Measurements from ENCODE around the gene CRACR2B. TPM values are rescaled to one million over a fixed set of nuclear protein-coding genes. Genes with fewer than 3 reads are reported as not detected.

The CRACR2B gene
- total and polyA plus RNA-seq, 10 of the 15 experiments (the other 5 are each of a cell fraction or from before 2014, with no cell fraction given), result 0.10 to 33.7 (median 12.7) TPM

DNA sequence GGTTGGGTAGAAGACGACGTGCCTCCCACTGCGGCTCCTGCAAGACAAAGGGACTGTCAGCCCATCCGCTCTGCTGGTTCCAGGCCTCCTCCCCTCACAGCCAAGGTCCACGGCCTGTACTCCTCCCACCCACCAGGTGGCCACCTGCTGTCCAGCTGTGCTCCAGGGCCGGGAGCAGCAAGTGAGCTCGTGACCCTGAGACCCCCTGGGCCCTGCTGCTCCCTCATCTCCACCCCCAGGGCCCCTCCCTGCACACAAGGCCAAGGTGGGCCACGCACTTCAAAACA, 42.4 kb downstream of the CRACR2B start (continued):
- no peak for TF ChIP-seq IRF3 (IDR thresholded peaks at IDR 0.05)
- TF ChIP-seq, protein P1, sequence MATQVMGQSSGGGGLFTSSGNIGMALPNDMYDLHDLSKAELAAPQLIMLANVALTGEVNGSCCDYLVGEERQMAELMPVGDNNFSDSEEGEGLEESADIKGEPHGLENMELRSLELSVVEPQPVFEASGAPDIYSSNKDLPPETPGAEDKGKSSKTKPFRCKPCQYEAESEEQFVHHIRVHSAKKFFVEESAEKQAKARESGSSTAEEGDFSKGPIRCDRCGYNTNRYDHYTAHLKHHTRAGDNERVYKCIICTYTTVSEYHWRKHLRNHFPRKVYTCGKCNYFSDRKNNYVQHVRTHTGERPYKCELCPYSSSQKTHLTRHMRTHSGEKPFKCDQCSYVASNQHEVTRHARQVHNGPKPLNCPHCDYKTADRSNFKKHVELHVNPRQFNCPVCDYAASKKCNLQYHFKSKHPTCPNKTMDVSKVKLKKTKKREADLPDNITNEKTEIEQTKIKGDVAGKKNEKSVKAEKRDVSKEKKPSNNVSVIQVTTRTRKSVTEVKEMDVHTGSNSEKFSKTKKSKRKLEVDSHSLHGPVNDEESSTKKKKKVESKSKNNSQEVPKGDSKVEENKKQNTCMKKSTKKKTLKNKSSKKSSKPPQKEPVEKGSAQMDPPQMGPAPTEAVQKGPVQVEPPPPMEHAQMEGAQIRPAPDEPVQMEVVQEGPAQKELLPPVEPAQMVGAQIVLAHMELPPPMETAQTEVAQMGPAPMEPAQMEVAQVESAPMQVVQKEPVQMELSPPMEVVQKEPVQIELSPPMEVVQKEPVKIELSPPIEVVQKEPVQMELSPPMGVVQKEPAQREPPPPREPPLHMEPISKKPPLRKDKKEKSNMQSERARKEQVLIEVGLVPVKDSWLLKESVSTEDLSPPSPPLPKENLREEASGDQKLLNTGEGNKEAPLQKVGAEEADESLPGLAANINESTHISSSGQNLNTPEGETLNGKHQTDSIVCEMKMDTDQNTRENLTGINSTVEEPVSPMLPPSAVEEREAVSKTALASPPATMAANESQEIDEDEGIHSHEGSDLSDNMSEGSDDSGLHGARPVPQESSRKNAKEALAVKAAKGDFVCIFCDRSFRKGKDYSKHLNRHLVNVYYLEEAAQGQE (IDR thresholded peaks at IDR 0.05; ENCODE audit: low read depth, low read length), result no peak
- TF ChIP-seq CHD4 (IDR thresholded peaks at IDR 0.05), result no peak
- no peak for TF ChIP-seq POLR2AphosphoS5 (IDR thresholded peaks at IDR 0.05; ENCODE audit: low read length)
- no peak for TF ChIP-seq RCOR1 (conservative IDR thresholded peaks at IDR 0.05; ENCODE audit: low read depth, low read length)
- TF ChIP-seq STAT1 (conservative IDR thresholded peaks at IDR 0.05), result no peak
- no peak for TF ChIP-seq MTA3 (IDR thresholded peaks at IDR 0.05; ENCODE audit: borderline replicate concordance, low read length)
- no peak for TF ChIP-seq CEBPB (IDR thresholded peaks at IDR 0.05; ENCODE audit: borderline replicate concordance in 1 of 2, low read depth in 2 of 2, low read length in 2 of 2)
- TF ChIP-seq HCFC1 (IDR thresholded peaks at IDR 0.05; ENCODE audit: low read length), result no peak
- TF ChIP-seq NFYA (IDR thresholded peaks at IDR 0.05; ENCODE audit: borderline replicate concordance, low read depth, low read length), result no peak

DNA sequence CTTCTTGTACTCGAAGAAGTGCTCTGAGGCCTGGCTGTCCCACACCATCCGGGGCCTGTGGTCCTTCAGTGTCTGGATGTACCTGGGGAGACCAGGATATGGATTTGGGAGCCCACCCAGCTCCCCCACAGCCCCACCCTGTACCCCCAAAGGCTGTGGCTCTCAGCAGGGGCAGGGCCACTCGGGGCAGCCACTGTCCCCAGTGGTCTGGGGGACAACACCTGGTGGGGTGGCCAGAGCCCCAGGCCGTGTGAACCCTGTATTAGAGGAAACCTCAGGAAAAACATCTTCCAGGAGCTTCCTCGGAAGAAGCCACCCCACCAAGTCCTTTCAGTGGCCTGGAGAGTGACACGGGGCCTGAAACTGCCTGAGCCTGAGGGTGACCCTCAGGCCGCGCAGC, 42.7 kb downstream of the CRACR2B start:
- no TSS peak for BruUV-seq (replicated peaks)
- SMC1A ChIA-PET (ENCODE audit: uncharacterized antibody, unreplicated experiment), result no interaction called here
- intact Hi-C loops (cut with micrococcal nuclease; ENCODE audit: unreplicated experiment) (no loop called here), in situ Hi-C loops (cut with MboI) (no loop called here)
- H3K4me3 ChIP-seq, result no peak overlapping the region
- POLR2A ChIA-PET, result no interaction called here
- H3K9me3 ChIP-seq (replicated peaks; ENCODE audit: control insufficient read depth, insufficient read depth, low read length), result no peaks in the 10 kb centered on the region
- H2AFZ ChIP-seq (ENCODE audit: control insufficient read depth, low read depth, low read length), result no peak overlapping the region
- RAD21 ChIA-PET (ENCODE audit: unreplicated experiment), result no interaction called here
- DNase-seq (ENCODE audit: low read depth, low spot score) (no peak), ATAC-seq (no peak), FAIRE-seq (no peak)
- CTCF ChIA-PET, result no interaction called here
- no peaks in the 10 kb centered on the region; a peak in 1 of 4 replicates for H3K36me3 ChIP-seq (ENCODE audit: control insufficient read depth in 2 of 2, insufficient read depth in 2 of 2, low read length in 1 of 2)
- no peak overlapping the region for H3K4me2 ChIP-seq (ENCODE audit: control insufficient read depth, insufficient read depth)
- no peak overlapping the region for H3K27ac ChIP-seq (ENCODE audit: control insufficient read depth, insufficient read depth)
- no peaks in the 10 kb centered on the region for H3K4me1 ChIP-seq (ENCODE audit: control insufficient read depth, insufficient read depth, low read length)
- WGBS (ENCODE audit: insufficient coverage, insufficient replicate concordance, low lambda C conversion rate, missing lambda C conversion rate), result 67% methylated on average over 8 of the region's 8 CpGs
- no peaks in the 10 kb centered on the region for H3K79me2 ChIP-seq (ENCODE audit: control insufficient read depth, insufficient read depth, low read length)
- H3K9ac ChIP-seq (ENCODE audit: control insufficient read depth, insufficient read depth, low read length), result no peak overlapping the region
- no peaks in the 10 kb centered on the region for H4K20me1 ChIP-seq (ENCODE audit: control insufficient read depth, insufficient read depth)
- no peaks in the 10 kb centered on the region for H3K27me3 ChIP-seq (replicated peaks in 1 of 2; ENCODE audit: control insufficient read depth in 2 of 2, insufficient read depth in 2 of 2, low read length in 1 of 2)
- TF ChIP-seq FOXM1 (IDR thresholded peaks at IDR 0.05; ENCODE audit: low read depth, low read length), result no peak
- no peak for TF ChIP-seq RB1 (IDR thresholded peaks at IDR 0.05; ENCODE audit: borderline replicate concordance)
- no peak for TF ChIP-seq RELA (IDR thresholded peaks at IDR 0.05; ENCODE audit: borderline replicate concordance, partially characterized antibody)
- no peak for TF ChIP-seq PBX3 (IDR thresholded peaks at IDR 0.05; ENCODE audit: insufficient replicate concordance, low read depth, low read length)
- TF ChIP-seq SREBF2 (IDR thresholded peaks at IDR 0.05; ENCODE audit: low read length), result no peak
- no peak for TF ChIP-seq NR2C1 (IDR thresholded peaks at IDR 0.05)
- no peak for TF ChIP-seq YY1 (IDR thresholded peaks at IDR 0.05; ENCODE audit: low read depth, low read length)
- TF ChIP-seq ZBED1 (IDR thresholded peaks at IDR 0.05; ENCODE audit: borderline replicate concordance), result no peak
- TF ChIP-seq BRCA1 (IDR thresholded peaks at IDR 0.05; ENCODE audit: low read depth, low read length), result no peak
- no peak for TF ChIP-seq RCOR1 (conservative IDR thresholded peaks at IDR 0.05; ENCODE audit: low read depth, low read length)
- TF ChIP-seq POU2F2 (IDR thresholded peaks at IDR 0.05; ENCODE audit: borderline replicate concordance, low read depth, low read length), result no peak
- no peak for TF ChIP-seq HCFC1 (IDR thresholded peaks at IDR 0.05; ENCODE audit: low read length)
- no peak for TF ChIP-seq SRF (IDR thresholded peaks at IDR 0.05; ENCODE audit: low read depth in 2 of 2, low read length in 2 of 2)
